Ectodermal cell (in vitro differentiated cells): ENCODE measurements around the gene ADAT2.

ENCODE experiments used
- H3K27ac ChIP-seq: 2 replicates; pipeline ENCODE4 v1.7.0; 2013; ENCODE audit warnings: mild to moderate bottlenecking, low read depth, low read length; ENCODE audit not compliant: insufficient read depth, poor library complexity, severe bottlenecking
- H3K27me3 ChIP-seq: 2 replicates; pipeline ENCODE4 v1.7.0; 2013; ENCODE audit warnings: mild to moderate bottlenecking, low read length; ENCODE audit not compliant: insufficient read depth, control insufficient read depth, poor library complexity, severe bottlenecking
- H3K36me3 ChIP-seq: one replicate; pipeline ENCODE4 v1.7.0; 2013; ENCODE audit warnings: low read length; ENCODE audit not compliant: control insufficient read depth, insufficient read depth
- H3K4me1 ChIP-seq: one replicate; pipeline ENCODE4 v1.7.0; 2013; ENCODE audit warnings: low read length; ENCODE audit not compliant: control insufficient read depth, insufficient read depth
- H3K4me3 ChIP-seq: 2 replicates; pipeline ENCODE4 v1.7.0; 2013; ENCODE audit warnings: low read depth, low read length, control low read depth; ENCODE audit not compliant: insufficient read depth
- H3K9me3 ChIP-seq: 2 replicates; pipeline ENCODE4 v1.7.0; 2013; ENCODE audit warnings: mild to moderate bottlenecking, low read length, moderate library complexity; ENCODE audit not compliant: control insufficient read depth
- WGBS, 2 experiments: methylation state at CpG; one replicate each; pipeline ENCODE4 v1.1.7; 2013; ENCODE audit warnings: missing lambda C conversion rate in 2 of 2; 5-methylcytosine and 5-hydroxymethylcytosine counted together

The ADAT2 gene

GRCh38 chr6:143408787-143409162, 41.7 kb downstream of the ADAT2 start:
- H3K9me3 ChIP-seq = no peaks in the 10 kb centered on the region
- H3K27ac ChIP-seq = no peak overlapping the region
- peaks cover 6% of the 10 kb centered on the region for H3K4me1 ChIP-seq
- H3K36me3 ChIP-seq = no peaks in the 10 kb centered on the region
- H3K4me3 ChIP-seq = no peak overlapping the region
- no peaks in the 10 kb centered on the region for H3K27me3 ChIP-seq

DNA sequence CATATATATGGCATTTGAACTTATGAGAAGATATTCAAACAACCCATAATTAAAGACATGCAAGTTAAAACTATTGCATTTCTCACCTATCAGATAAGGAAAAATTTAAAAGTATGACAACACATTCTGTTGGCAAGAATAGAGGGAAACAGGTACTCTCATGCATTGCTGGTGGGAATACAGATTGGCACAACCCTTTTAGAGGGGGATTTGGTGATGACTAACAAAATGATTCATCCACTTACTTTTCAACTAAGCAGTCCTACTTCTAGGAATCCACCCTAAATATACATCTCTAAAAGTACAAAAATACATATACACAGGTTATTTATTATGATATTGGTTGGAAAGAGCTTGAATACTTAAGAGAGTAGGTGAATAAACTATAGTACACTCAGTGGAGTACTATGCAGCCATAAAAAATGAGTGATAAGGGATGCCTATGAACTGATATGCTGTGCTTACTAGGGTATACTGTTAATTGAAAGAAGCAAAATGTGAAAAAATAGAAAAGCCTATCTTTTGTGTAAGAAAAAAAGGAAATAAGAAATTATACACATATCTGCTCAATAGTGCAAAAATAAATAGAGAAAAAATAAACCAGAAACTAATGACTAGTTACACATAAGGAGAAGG, 42.2 kb downstream of the ADAT2 start:
- Histone ChIP-seq H3K27me3 (no peaks in the 10 kb centered on the region), H3K9me3 (no peaks in the 10 kb centered on the region), H3K36me3 (no peaks in the 10 kb centered on the region), H3K4me3 (no peak overlapping the region), H3K27ac (no peak overlapping the region), H3K4me1 (peaks cover 6% of the 10 kb centered on the region)

GRCh38 chr6:143406673-143407072, 43.8 kb downstream of the ADAT2 start:
- H3K27me3 ChIP-seq = no peaks in the 10 kb centered on the region
- no peak overlapping the region for H3K27ac ChIP-seq
- 93 to 99% methylated on average over 2 of the region's 3 CpGs for WGBS, 2 experiments
- peaks cover 6% of the 10 kb centered on the region for H3K4me1 ChIP-seq
- H3K4me3 ChIP-seq = no peak overlapping the region
- H3K36me3 ChIP-seq = no peaks in the 10 kb centered on the region
- H3K9me3 ChIP-seq = no peaks in the 10 kb centered on the region

- no peaks in the 10 kb centered on the region for H3K36me3 ChIP-seq
- H3K4me1 ChIP-seq = peaks cover 9% of the 10 kb centered on the region
- H3K27me3 ChIP-seq = no peaks in the 10 kb centered on the region
- WGBS, 2 experiments = 85 to 87% methylated on average over 9 of the region's 9 CpGs
- H3K4me3 ChIP-seq = no peak overlapping the region
- no peaks in the 10 kb centered on the region for H3K9me3 ChIP-seq
- no peak overlapping the region for H3K27ac ChIP-seq
These were observed 44.9 kb downstream of the ADAT2 start for GRCh38 chr6:143405373-143406154.

DNA sequence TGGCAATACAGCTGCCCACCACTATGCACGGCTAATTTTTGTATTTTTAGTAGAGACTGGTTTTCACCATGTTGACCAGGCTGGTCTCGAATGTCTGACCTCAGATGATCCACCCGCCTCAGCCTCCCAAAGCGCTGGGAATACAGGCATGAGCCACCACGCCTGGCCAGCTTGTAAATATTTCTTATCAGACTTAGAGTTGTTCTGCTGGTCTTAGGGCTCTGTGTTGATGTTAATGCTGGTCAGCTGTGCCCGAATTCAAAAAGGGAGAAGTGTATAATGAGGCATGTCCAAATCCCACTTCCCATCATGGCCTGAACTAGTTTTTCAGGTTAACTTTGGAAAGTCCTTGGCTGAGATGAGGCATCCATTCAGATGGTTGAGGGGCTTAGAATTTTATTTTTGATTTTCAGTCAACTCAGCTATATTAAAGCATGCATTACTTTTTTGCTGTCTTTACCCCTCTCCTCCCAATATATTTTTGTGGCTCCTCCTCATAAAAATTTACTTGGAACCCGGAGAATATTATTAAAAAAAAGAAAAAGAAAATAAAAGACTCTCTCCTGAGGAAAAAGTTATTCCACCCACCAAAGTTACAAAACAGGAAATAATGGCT, 47.7 kb downstream of the ADAT2 start:
- H3K27ac ChIP-seq = no peak overlapping the region
- 91 to 96% methylated on average over 6 of the region's 7 CpGs for WGBS, 2 experiments
- H3K4me1 ChIP-seq = peaks cover 10% of the 10 kb centered on the region
- H3K9me3 ChIP-seq = no peaks in the 10 kb centered on the region
- H3K4me3 ChIP-seq = no peak overlapping the region
- no peaks in the 10 kb centered on the region for H3K36me3 ChIP-seq
- no peaks in the 10 kb centered on the region for H3K27me3 ChIP-seq

GRCh38 chr6:143401636-143402370, 48.7 kb downstream of the ADAT2 start:
- Histone ChIP-seq H3K4me1 (peaks cover 15% of the 10 kb centered on the region), H3K4me3 (no peak overlapping the region), H3K27me3 (no peaks in the 10 kb centered on the region), H3K9me3 (no peaks in the 10 kb centered on the region), H3K27ac (no peak overlapping the region), H3K36me3 (no peaks in the 10 kb centered on the region)
- 75 to 78% methylated on average over 5 of the region's 5 CpGs for WGBS, 2 experiments

GRCh38 chr6:143401068-143401446, 49.4 kb downstream of the ADAT2 start:
- no peak overlapping the region for H3K27ac ChIP-seq
- no peaks in the 10 kb centered on the region for H3K9me3 ChIP-seq
- no peak overlapping the region for H3K4me3 ChIP-seq
- no peaks in the 10 kb centered on the region for H3K36me3 ChIP-seq
- no peaks in the 10 kb centered on the region for H3K27me3 ChIP-seq
- peaks cover 15% of the 10 kb centered on the region for H3K4me1 ChIP-seq
- 93 to 97% methylated on average over 1 of the region's 1 CpG for WGBS, 2 experiments

GRCh38 chr6:143400258-143401067, 50.0 kb downstream of the ADAT2 start:
- WGBS, 2 experiments = 94 to 96% methylated on average over 6 of the region's 6 CpGs
- Histone ChIP-seq H3K27me3 (no peaks in the 10 kb centered on the region), H3K4me1 (peaks cover 15% of the 10 kb centered on the region), H3K36me3 (no peaks in the 10 kb centered on the region), H3K9me3 (no peaks in the 10 kb centered on the region), H3K27ac (no peak overlapping the region), H3K4me3 (no peak overlapping the region)

DNA sequence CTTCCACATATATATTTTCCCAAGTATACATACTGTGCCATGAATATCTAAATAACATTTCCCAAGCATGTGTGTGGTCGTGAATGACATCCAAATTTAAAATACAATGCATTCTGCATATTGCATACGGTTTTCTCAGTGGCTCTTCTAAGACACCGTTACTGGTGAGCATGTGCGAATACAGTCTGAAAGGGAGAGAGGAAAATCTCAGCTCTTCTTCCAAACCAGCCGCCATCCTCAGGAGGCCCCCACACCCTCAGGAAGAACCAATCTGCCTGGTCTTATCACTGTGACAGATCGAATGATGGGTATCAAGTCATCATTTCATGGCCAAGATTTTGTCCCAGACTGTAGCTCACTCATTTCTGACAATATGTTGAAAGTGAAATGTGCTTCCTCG, 50.7 kb downstream of the ADAT2 start:
- H3K9me3 ChIP-seq = no peaks in the 10 kb centered on the region
- no peak overlapping the region for H3K4me3 ChIP-seq
- no peak overlapping the region for H3K27ac ChIP-seq
- H3K27me3 ChIP-seq = no peaks in the 10 kb centered on the region
- 88 to 89% methylated on average over 7 of the region's 7 CpGs for WGBS, 2 experiments
- H3K36me3 ChIP-seq = no peaks in the 10 kb centered on the region
- peaks cover 15% of the 10 kb centered on the region for H3K4me1 ChIP-seq
